Activated CD8-positive, alpha-beta T cell treated with anti-CD3 and anti-CD28 coated beads for 36 hours (primary cell): Measurements from ENCODE around the gene MPP7. TPM values are rescaled to one million over a fixed set of nuclear protein-coding genes. Genes with fewer than 3 reads are reported as not detected.

Experiments
- ATAC-seq: fragments of 200-7000 bp; cut with Tn5 transposase; one replicate; pipeline ENCODE4 v1.10.0; 2021; ENCODE audit warnings: mild to moderate bottlenecking, moderate library complexity
- CTCF ChIA-PET: fragments of 350-600 bp; sonication (Branson Sonifier 250); formaldehyde crosslinking; loops from one replicate; lab custom pipeline; 2021; ENCODE audit warnings: antibody characterized with exemption; lab: Charles Lee
- POLR2A ChIA-PET: fragments of 350-600 bp; sonication (Branson Sonifier 250); formaldehyde crosslinking; loops from one replicate; lab custom pipeline; 2021; ENCODE audit warnings: antibody characterized with exemption; lab: Charles Lee
- DNase-seq: peaks from one replicate; pipeline ENCODE4 v3.0.0-alpha.2; 2020
- H3K27ac Mint-ChIP-seq: one replicate; pipeline ENCODE4 v1.8.0; 2021; ENCODE audit warnings: mild to moderate bottlenecking, mixed read lengths
- H3K27me3 Mint-ChIP-seq: one replicate; pipeline ENCODE4 v1.8.0; 2021; ENCODE audit warnings: mixed read lengths
- H3K36me3 Mint-ChIP-seq: one replicate; pipeline ENCODE4 v1.8.0; 2021; ENCODE audit warnings: low read depth, mixed read lengths
- H3K4me1 Mint-ChIP-seq: one replicate; pipeline ENCODE4 v1.8.0; 2021; ENCODE audit warnings: low read depth, mixed read lengths
- H3K4me3 Mint-ChIP-seq: one replicate; pipeline ENCODE4 v1.8.0; 2021; ENCODE audit warnings: mild to moderate bottlenecking, moderate library complexity, mixed read lengths
- H3K9me3 Mint-ChIP-seq: one replicate; pipeline ENCODE4 v1.8.0; 2021; ENCODE audit warnings: mixed read lengths
- intact Hi-C: fragments of 100-400 bp; cut with micrococcal nuclease; formaldehyde crosslinking; loops from one replicate; pipeline ENCODE4 v1.10.0; 2022
- total RNA-seq, 2 experiments: library from RNA; stranded (reverse); gene quantifications; one replicate each; pipeline ENCODE4 v1.2.3, GENCODE V29; 2021
- TF ChIP-seq, protein P1 (sequence below): fragments of 200-600 bp; IDR thresholded peaks from one replicate; pipeline ENCODE4 v1.8.0; 2022; ENCODE audit warnings: antibody characterized with exemption, mild to moderate bottlenecking

MPP7 gene
- total RNA-seq, 2 experiments from 2014 or later = 12.6 to 14.3 TPM

- no peaks in the 10 kb centered on the region for H3K36me3 Mint-ChIP-seq
- no peaks in the 10 kb centered on the region for H3K27me3 Mint-ChIP-seq
- H3K4me1 Mint-ChIP-seq = peaks cover 31% of the 10 kb centered on the region
- TF ChIP-seq, protein P1, sequence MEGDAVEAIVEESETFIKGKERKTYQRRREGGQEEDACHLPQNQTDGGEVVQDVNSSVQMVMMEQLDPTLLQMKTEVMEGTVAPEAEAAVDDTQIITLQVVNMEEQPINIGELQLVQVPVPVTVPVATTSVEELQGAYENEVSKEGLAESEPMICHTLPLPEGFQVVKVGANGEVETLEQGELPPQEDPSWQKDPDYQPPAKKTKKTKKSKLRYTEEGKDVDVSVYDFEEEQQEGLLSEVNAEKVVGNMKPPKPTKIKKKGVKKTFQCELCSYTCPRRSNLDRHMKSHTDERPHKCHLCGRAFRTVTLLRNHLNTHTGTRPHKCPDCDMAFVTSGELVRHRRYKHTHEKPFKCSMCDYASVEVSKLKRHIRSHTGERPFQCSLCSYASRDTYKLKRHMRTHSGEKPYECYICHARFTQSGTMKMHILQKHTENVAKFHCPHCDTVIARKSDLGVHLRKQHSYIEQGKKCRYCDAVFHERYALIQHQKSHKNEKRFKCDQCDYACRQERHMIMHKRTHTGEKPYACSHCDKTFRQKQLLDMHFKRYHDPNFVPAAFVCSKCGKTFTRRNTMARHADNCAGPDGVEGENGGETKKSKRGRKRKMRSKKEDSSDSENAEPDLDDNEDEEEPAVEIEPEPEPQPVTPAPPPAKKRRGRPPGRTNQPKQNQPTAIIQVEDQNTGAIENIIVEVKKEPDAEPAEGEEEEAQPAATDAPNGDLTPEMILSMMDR = no peak
- intact Hi-C loops = no loop called here
- CTCF ChIA-PET = interaction anchor here (1.5 to 2.0 kb wide), 2 partner anchors 9 to 15 kb away, joined by 7 read pairs; partner anchors contain the start of gene MPP7
- H3K4me3 Mint-ChIP-seq = no peak overlapping the region
- POLR2A ChIA-PET = interaction anchor here (0.6 to 2.1 kb wide), 3 partner anchors 15 to 563 kb away, joined by 3 to 11 read pairs (median 3); partner anchors contain the start of gene MPP7
- no peak for ATAC-seq
- no peak for DNase-seq
- no peaks in the 10 kb centered on the region for H3K9me3 Mint-ChIP-seq
- no peak overlapping the region for H3K27ac Mint-ChIP-seq
Measured at GRCh38 chr10:28317760-28318159, 14.9 kb upstream of the MPP7 start.

DNA sequence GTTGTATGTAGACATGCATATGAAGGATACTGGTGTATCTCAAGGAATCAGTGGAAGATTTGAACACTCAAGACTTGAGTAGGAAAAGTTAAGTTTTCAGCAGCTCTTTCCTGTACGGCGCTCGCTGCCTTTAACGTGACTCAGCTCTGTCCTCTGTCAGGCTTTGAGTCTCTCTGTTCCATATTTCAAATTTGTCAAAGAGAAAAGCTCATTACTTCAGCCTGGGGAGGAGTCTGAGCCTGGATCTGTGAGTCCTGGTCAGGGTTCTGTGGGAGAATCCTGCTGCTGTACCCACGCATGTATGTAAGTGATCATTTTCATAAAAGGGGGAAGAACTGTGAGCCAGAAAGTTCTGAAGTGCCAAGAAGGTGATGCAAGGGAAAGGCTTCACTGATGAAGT, 13.8 kb upstream of the MPP7 start:
- Mint-ChIP-seq H3K4me3 (no peak overlapping the region), H3K9me3 (peaks cover 2% of the 10 kb centered on the region), H3K27me3 (no peaks in the 10 kb centered on the region), H3K36me3 (peaks cover 4% of the 10 kb centered on the region), H3K4me1 (peaks cover 26% of the 10 kb centered on the region), H3K27ac (no peak overlapping the region)
- TF ChIP-seq, protein P1 = no peak
- DNase-seq (no peak), ATAC-seq (no peak)
- CTCF ChIA-PET = interaction anchor here (1.4 to 6.2 kb wide), 5 partner anchors 10 to 77 kb away, joined by 3 to 36 read pairs (median 7); partner anchors contain the start of gene MPP7
- intact Hi-C loops = no loop called here
- POLR2A ChIA-PET = interaction anchor here (2.1 kb wide), 1 partner anchor 17 kb away, joined by 11 read pairs; no protein-coding TSS in a partner anchor

DNA sequence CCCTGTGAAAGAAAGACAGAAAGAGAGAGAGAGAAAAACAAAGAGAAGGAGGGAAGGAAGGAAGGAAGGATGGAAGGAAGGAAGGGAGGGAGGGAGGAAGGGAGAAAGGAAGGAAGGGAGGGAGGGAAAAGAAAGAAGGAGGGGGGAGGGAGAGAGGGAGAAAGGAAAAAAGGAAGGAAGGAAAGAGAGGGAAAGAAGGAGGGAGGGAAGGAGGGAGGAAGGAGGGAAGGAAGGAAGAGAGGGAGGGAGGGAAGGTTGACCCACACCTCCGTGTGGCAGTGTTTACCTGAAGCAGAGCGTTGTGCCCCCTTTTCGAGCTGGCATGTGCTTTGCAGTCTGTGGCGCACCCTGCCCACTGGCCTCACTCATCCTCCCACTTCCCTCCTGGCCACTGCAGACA, 12.3 kb upstream of the MPP7 start:
- H3K4me1 Mint-ChIP-seq = peaks cover 27% of the 10 kb centered on the region
- peaks cover 4% of the 10 kb centered on the region for H3K36me3 Mint-ChIP-seq
- intact Hi-C loops = no loop called here
- no peak for DNase-seq
- peaks cover 2% of the 10 kb centered on the region for H3K9me3 Mint-ChIP-seq
- ATAC-seq = no peak
- H3K27ac Mint-ChIP-seq = no peak overlapping the region
- CTCF ChIA-PET = interaction anchor here (1.2 to 6.2 kb wide), 6 partner anchors 9 to 78 kb away, joined by 3 to 36 read pairs (median 4); no protein-coding TSS in a partner anchor
- TF ChIP-seq, protein P1 = no peak
- H3K4me3 Mint-ChIP-seq = no peak overlapping the region
- no peaks in the 10 kb centered on the region for H3K27me3 Mint-ChIP-seq
- POLR2A ChIA-PET = interaction anchor here (0.6 to 1.0 kb wide), 3 partner anchors 15 to 1765 kb away, joined by 3 read pairs; no protein-coding TSS in a partner anchor

- no peak overlapping the region for H3K4me3 Mint-ChIP-seq
- ChIA-PET CTCF (interaction anchor here (0.6 to 6.2 kb wide), 5 partner anchors 10 to 79 kb away, joined by 3 to 36 read pairs (median 4); partner anchors contain the start of gene MPP7), POLR2A (no interaction called here)
- intact Hi-C loops = no loop called here
- peaks cover 2% of the 10 kb centered on the region for H3K9me3 Mint-ChIP-seq
- peaks cover 29% of the 10 kb centered on the region for H3K4me1 Mint-ChIP-seq
- TF ChIP-seq, protein P1 = no peak
- H3K36me3 Mint-ChIP-seq = peaks cover 4% of the 10 kb centered on the region
- no peak overlapping the region for H3K27ac Mint-ChIP-seq
- no peaks in the 10 kb centered on the region for H3K27me3 Mint-ChIP-seq
- ATAC-seq = no peak
- no peak for DNase-seq
Measured at GRCh38 chr10:28314211-28314610, 11.3 kb upstream of the MPP7 start.

DNA sequence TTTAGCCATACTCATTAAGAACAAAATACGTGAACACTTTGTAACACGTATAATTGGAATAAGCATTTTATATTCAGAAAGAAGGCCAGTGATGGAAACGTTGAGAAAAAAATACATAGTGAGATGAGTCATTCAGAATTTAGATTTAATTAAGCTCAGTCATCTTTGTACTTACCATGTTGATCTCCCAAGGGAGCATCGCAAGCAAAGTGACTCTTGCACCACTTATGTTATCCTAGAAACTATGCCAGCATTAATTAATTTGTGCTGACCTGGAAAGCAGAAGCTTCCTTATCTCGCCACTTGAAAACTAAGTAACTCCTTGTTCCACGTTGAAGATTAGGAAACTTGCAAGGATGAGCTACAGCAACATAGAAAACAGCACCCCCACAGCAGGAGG, 9.7 kb upstream of the MPP7 start:
- Mint-ChIP-seq H3K27me3 (no peaks in the 10 kb centered on the region), H3K4me1 (peaks cover 22% of the 10 kb centered on the region), H3K27ac (no peak overlapping the region), H3K4me3 (no peak overlapping the region), H3K9me3 (peaks cover 2% of the 10 kb centered on the region), H3K36me3 (peaks cover 4% of the 10 kb centered on the region)
- ChIA-PET POLR2A (interaction anchor here (0.9 to 2.5 kb wide), 5 partner anchors 9 to 22 kb away, joined by 5 to 17 read pairs (median 5); no protein-coding TSS in a partner anchor), CTCF (interaction anchor here (1.0 to 6.2 kb wide), 9 partner anchors 10 to 81 kb away, joined by 3 to 36 read pairs (median 5); partner anchors contain the start of gene MPP7)
- ATAC-seq (no peak), DNase-seq (no peak)
- intact Hi-C loops = no loop called here
- TF ChIP-seq, protein P1 = no peak
